GM10266 (cell line): ENCODE measurements around the gene PDE10A.

Source experiments
- DNase-seq: peaks from one replicate; pipeline ENCODE4 v3.0.0; 2012; ENCODE audit errors: extremely low spot score
- CTCF ChIP-seq: IDR thresholded peaks from 2 replicates; pipeline ENCODE4 v1.5.1; 2012; ENCODE audit warnings: mild to moderate bottlenecking, low read depth; ENCODE audit not compliant: control insufficient read depth, insufficient read depth; ENCODE audit errors: missing control alignments

Gene PDE10A

GRCh38 chr6:165668951-165669350 is 5.9 kb upstream of the PDE10A start:
- no peak for DNase-seq
- no peak for TF ChIP-seq CTCF

- no peak for DNase-seq
- TF ChIP-seq CTCF = no peak
These were observed 2.3 kb upstream of the PDE10A start for GRCh38 chr6:165665384-165665672.

GRCh38 chr6:165664559-165665383 is 1.7 kb upstream of the PDE10A start:
- TF ChIP-seq CTCF = no peak
- DNase-seq = peak; percentile 33

GRCh38 chr6:165663736-165664558 is 906 bp upstream of the PDE10A start:
- no peak for TF ChIP-seq CTCF
- peak; percentile 28 for DNase-seq

GRCh38 chr6:165663377-165663735 is 315 bp upstream of the PDE10A start:
- TF ChIP-seq CTCF = no peak
- DNase-seq = peak; percentile 49

GRCh38 chr6:165662041-165662748 is 846 bp downstream of the PDE10A start:
- TF ChIP-seq CTCF = no peak
- DNase-seq = peak; percentile 55
